Natural killer cell (primary cell): ENCODE results near the gene GPN2. TPM values are rescaled to one million over a fixed set of nuclear protein-coding genes. Genes with fewer than 3 reads are reported as not detected.
A peak's percentile ranks its signal among the peaks of the same experiment; 100 is the strongest.
"Not testable (repeated sequence)": the region's sequence is repeated elsewhere in the genome, so short reads cannot be mapped to it uniquely, and the experiment has no call there.

ENCODE experiments used
- ATAC-seq, 3 donors: fragments of 150-1000 bp in 2 of 3; fragments of 200-7000 bp in 1 of 3; cut with Tn5 transposase; 1 replicate in 1 of 3; 2 replicates in 2 of 3; pipeline ENCODE4 v1.10.0; 2021; ENCODE audit warnings: mild to moderate bottlenecking in 2 of 3, moderate library complexity in 2 of 3
- DNase-seq, 2 donors: peaks; one replicate each; pipeline versions ENCODE4 v3.0.0 to v3.0.0-alpha.2; 2013 to 2021; ENCODE audit warnings: mixed read lengths in 1 of 2
- H3K27ac ChIP-seq: one replicate; pipeline ENCODE4 v1.5.1; 2013; ENCODE audit warnings: mild to moderate bottlenecking, low read length
- H3K27me3 ChIP-seq: one replicate; pipeline ENCODE4 v1.6.1; 2013; ENCODE audit warnings: low read length; ENCODE audit not compliant: control insufficient read depth, insufficient read depth
- H3K36me3 ChIP-seq: one replicate; pipeline ENCODE4 v1.6.1; 2013; ENCODE audit warnings: low read length; ENCODE audit not compliant: control insufficient read depth, insufficient read depth
- H3K4me1 ChIP-seq: one replicate; pipeline ENCODE4 v1.6.1; 2013; ENCODE audit warnings: low read length; ENCODE audit not compliant: control insufficient read depth, insufficient read depth
- H3K4me3 ChIP-seq: one replicate; pipeline ENCODE4 v1.5.1; 2013; ENCODE audit warnings: low read length
- H3K9me3 ChIP-seq: one replicate; pipeline ENCODE4 v1.6.1; 2013; ENCODE audit warnings: low read length; ENCODE audit not compliant: control insufficient read depth, insufficient read depth
- H3K27ac Mint-ChIP-seq, 2 donors: one replicate each; pipeline ENCODE4 v1.8.0; 2022; ENCODE audit warnings: mild to moderate bottlenecking in 2 of 2, mixed read lengths in 2 of 2, moderate library complexity in 1 of 2
- H3K27me3 Mint-ChIP-seq, 2 donors: one replicate each; pipeline ENCODE4 v1.8.0; 2022; ENCODE audit warnings: low read depth in 2 of 2, mixed read lengths in 2 of 2
- H3K36me3 Mint-ChIP-seq: one replicate; pipeline ENCODE4 v1.8.0; 2022; ENCODE audit warnings: mixed read lengths
- H3K4me1 Mint-ChIP-seq, 2 donors: one replicate each; pipeline ENCODE4 v1.8.0; 2022; ENCODE audit warnings: mixed read lengths in 2 of 2
- H3K4me3 Mint-ChIP-seq: one replicate; pipeline ENCODE4 v1.8.0; 2022; ENCODE audit warnings: mild to moderate bottlenecking, moderate library complexity, mixed read lengths
- H3K9me3 Mint-ChIP-seq, 2 donors: one replicate each; pipeline ENCODE4 v1.8.0; 2022; ENCODE audit warnings: mixed read lengths in 2 of 2
- CTCF ChIP-seq: fragments of 200-600 bp; IDR thresholded peaks from one replicate; pipeline ENCODE4 v1.8.0; 2022; ENCODE audit warnings: antibody characterized with exemption
- WGBS: methylation state at CpG from one replicate; pipeline ENCODE4 v1.1.7; 2013; ENCODE audit warnings: missing lambda C conversion rate; ENCODE audit not compliant: insufficient coverage; 5-methylcytosine and 5-hydroxymethylcytosine counted together
- intact Hi-C: fragments of 100-400 bp; cut with micrococcal nuclease; formaldehyde crosslinking; loops from one replicate; pipeline ENCODE4 v1.14.2; 2022
- total RNA-seq, 4 donors: library from RNA; stranded (reverse); fragments of 120-200 nt in 1 of 4; gene quantifications; one replicate each; pipeline versions ENCODE4 v1.2.3 to v1.2.4, GENCODE V29; 2013 to 2022

The GPN2 gene
- total RNA-seq, 3 donors from 2014 or later (not counting 1 experiment from before 2014, with no cell fraction given), result 32.4 to 42.6 (median 37.9) TPM

GRCh38 chr1:26839339-26839722, 50.8 kb downstream of the GPN2 start:
- Histone ChIP-seq H3K4me3 (no peak overlapping the region), H3K9me3 (no peaks in the 10 kb centered on the region), H3K27ac (peak overlapping the region; percentile 75), H3K4me1 (peaks cover 25% of the 10 kb centered on the region), H3K27me3 (no peaks in the 10 kb centered on the region), H3K36me3 (peaks cover 64% of the 10 kb centered on the region)
- no peaks in the 10 kb centered on the region for H3K27me3 Mint-ChIP-seq
- no peaks in the 10 kb centered on the region for H3K9me3 Mint-ChIP-seq
- ATAC-seq (no peak), DNase-seq (no peak)
- intact Hi-C loops, result no loop called here
- 89% methylated on average over 1 of the region's 1 CpG for WGBS
- H3K36me3 Mint-ChIP-seq, result no peaks in the 10 kb centered on the region
- no peak for TF ChIP-seq CTCF
- H3K4me1 Mint-ChIP-seq, result peaks cover 14 to 22% of the 10 kb centered on the region in 2 donors
- peak overlapping the region; percentile 77 to 78 for H3K27ac Mint-ChIP-seq
- H3K4me3 Mint-ChIP-seq, result no peak overlapping the region

GRCh38 chr1:26838474-26839338, 51.4 kb downstream of the GPN2 start:
- 53% methylated on average over 8 of the region's 8 CpGs for WGBS
- ATAC-seq, result peak; percentile 82 to 88 (median 85)
- Histone ChIP-seq H3K27me3 (no peaks in the 10 kb centered on the region), H3K27ac (peak overlapping the region; percentile 75), H3K4me1 (peaks cover 32% of the 10 kb centered on the region), H3K9me3 (no peaks in the 10 kb centered on the region), H3K36me3 (peaks cover 66% of the 10 kb centered on the region), H3K4me3 (no peak overlapping the region)
- Mint-ChIP-seq H3K9me3 (no peaks in the 10 kb centered on the region), H3K36me3 (no peaks in the 10 kb centered on the region), H3K27me3 (no peaks in the 10 kb centered on the region), H3K27ac (peak overlapping the region; percentile 77 to 78), H3K4me1 (peaks cover 20 to 28% of the 10 kb centered on the region in 2 donors), H3K4me3 (no peak overlapping the region)
- TF ChIP-seq CTCF, result no peak
- peak in 1 of 2 donors; percentile 85 for DNase-seq
- intact Hi-C loops, result no loop called here

GRCh38 chr1:26837665-26838064, 52.4 kb downstream of the GPN2 start:
- H3K36me3 Mint-ChIP-seq, H3K9me3 Mint-ChIP-seq, H3K9me3 ChIP-seq, H3K27ac ChIP-seq, H3K27me3 Mint-ChIP-seq, DNase-seq, H3K27me3 ChIP-seq, ATAC-seq, H3K4me3 ChIP-seq, H3K4me3 Mint-ChIP-seq, intact Hi-C loops: not testable (repeated sequence)
- Histone ChIP-seq H3K36me3 (peaks cover 66% of the 10 kb centered on the region), H3K4me1 (peaks cover 42% of the 10 kb centered on the region)
- H3K4me1 Mint-ChIP-seq, result peaks cover 31 to 38% of the 10 kb centered on the region in 2 donors
- H3K27ac Mint-ChIP-seq, result peak overlapping the region; percentile 77 to 78
- 96% methylated on average over 5 of the region's 5 CpGs for WGBS
